Endothelial cell of umbilical vein (primary cell): ENCODE measurements around the gene PLEKHB2. TPM values are rescaled to one million over a fixed set of nuclear protein-coding genes. Genes with fewer than 3 reads are reported as not detected.

Source experiments
- BruUV-seq: library from RNA; stranded (reverse); fragments of 400-500 nt; replicated peaks from 2 replicates; lab custom pipeline; 2021; lab: Mats Ljungman, UMichigan
- CTCF ChIA-PET: fragments of 300-600, 350-600 bp; sonication (Branson Sonifier 250); formaldehyde crosslinking; loops from one replicate; lab custom pipeline; 2021; ENCODE audit warnings: antibody characterized with exemption, inconsistent platforms; lab: Charles Lee
- POLR2A ChIA-PET: fragments of 300-600, 350-600 bp; sonication (Branson Sonifier 250); formaldehyde crosslinking; loops from one replicate; lab custom pipeline; 2021; ENCODE audit warnings: antibody characterized with exemption, inconsistent platforms; lab: Charles Lee
- DNase-seq: peaks from one replicate; pipeline ENCODE4 v3.0.0-alpha.2; 2011; ENCODE audit warnings: low read depth, low spot score
- FAIRE-seq: peaks from 2 replicates; lab custom pipeline; 2011; peaks lifted over from hg19 to GRCh38; lab: Jason Lieb, UNC
- H2AFZ ChIP-seq: 2 replicates; pipeline ENCODE4 v1.6.0; 2012; ENCODE audit warnings: low read depth, low read length, control low read depth, inconsistent platforms
- H3K27ac ChIP-seq: 2 replicates; pipeline ENCODE4 v1.5.1; 2011; ENCODE audit warnings: low read depth, mild to moderate bottlenecking, control low read depth, low read length, moderate library complexity; ENCODE audit not compliant: insufficient read depth
- H3K27me3 ChIP-seq, 2 experiments: 2 replicates each; pipeline versions ENCODE4 v1.6.0 to v1.6.1; 2011; ENCODE audit warnings: low read length in 2 of 2, mixed read lengths in 1 of 2; ENCODE audit not compliant: control insufficient read depth in 2 of 2, insufficient read depth in 2 of 2
- H3K36me3 ChIP-seq, 2 experiments: 2 replicates in 1 of 2; 3 replicates in 1 of 2; pipeline ENCODE4 v1.5.1; 2011; ENCODE audit warnings: low read length in 2 of 2, mild to moderate bottlenecking in 1 of 2, moderate library complexity in 1 of 2; ENCODE audit not compliant: control insufficient read depth in 2 of 2, insufficient read depth in 2 of 2; ENCODE audit errors: extremely low read depth in 1 of 2
- H3K4me1 ChIP-seq: 3 replicates; pipeline ENCODE4 v1.5.1; 2011; ENCODE audit warnings: mild to moderate bottlenecking, low read length; ENCODE audit not compliant: control insufficient read depth, insufficient read depth; ENCODE audit errors: extremely low read depth
- H3K4me2 ChIP-seq: 2 replicates; pipeline ENCODE4 v1.6.1; 2011; ENCODE audit warnings: low read length, control low read depth, mixed read lengths; ENCODE audit not compliant: insufficient read depth
- H3K4me3 ChIP-seq, 3 experiments: fragments of 200-600 bp in 1 of 3; sonication (generic), shearing (Covaris generic) in 1 of 3; replicated peaks in 1 of 3; 2 replicates each; pipeline ENCODE4 v1.5.1; 2011 to 2016; ENCODE audit warnings: control low read depth in 3 of 3, low read length in 3 of 3, mild to moderate bottlenecking in 2 of 3, inconsistent platforms in 1 of 3, low read depth in 1 of 3, moderate library complexity in 1 of 3; ENCODE audit not compliant: insufficient read depth in 1 of 3
- H3K79me2 ChIP-seq: 2 replicates; pipeline ENCODE4 v1.6.0; 2012; ENCODE audit warnings: low read length, inconsistent platforms; ENCODE audit not compliant: control insufficient read depth, insufficient read depth
- H3K9ac ChIP-seq: replicated peaks from 2 replicates; pipeline ENCODE3; 2011; ENCODE audit warnings: low read length, control low read depth; ENCODE audit not compliant: insufficient read depth; ENCODE audit errors: extremely low read depth
- H3K9me1 ChIP-seq: replicated peaks from 3 replicates; pipeline ENCODE4 v1.6.0; 2011; ENCODE audit warnings: mild to moderate bottlenecking, low read length; ENCODE audit not compliant: control insufficient read depth, insufficient read depth; ENCODE audit errors: extremely low read depth
- H3K9me3 ChIP-seq: replicated peaks from 2 replicates; pipeline ENCODE4 v1.5.1; 2012; ENCODE audit warnings: low read length, inconsistent platforms; ENCODE audit not compliant: control insufficient read depth, insufficient read depth
- H4K20me1 ChIP-seq: replicated peaks from 2 replicates; pipeline ENCODE3; 2011; ENCODE audit warnings: mild to moderate bottlenecking, low read length; ENCODE audit not compliant: control insufficient read depth, insufficient read depth; ENCODE audit errors: extremely low read depth
- EZH2 ChIP-seq: IDR thresholded peaks from 2 replicates; pipeline ENCODE4 v1.6.1; 2012; ENCODE audit warnings: borderline replicate concordance, low read depth, mild to moderate bottlenecking, moderate library complexity, low read length, inconsistent platforms; ENCODE audit not compliant: severe bottlenecking
- GATA2 ChIP-seq: IDR thresholded peaks from 2 replicates; pipeline ENCODE4 v1.7.0; 2011; ENCODE audit warnings: low read depth, mild to moderate bottlenecking, moderate library complexity, mixed read lengths, low read length; ENCODE audit not compliant: insufficient read length, insufficient read depth
- JUN ChIP-seq: IDR thresholded peaks from 2 replicates; pipeline ENCODE4 v1.6.1; 2011; ENCODE audit warnings: borderline replicate concordance, low read depth; ENCODE audit not compliant: insufficient read length, insufficient read depth
- MYC ChIP-seq: IDR thresholded peaks from one replicate; pipeline ENCODE4 v1.6.1; 2011; ENCODE audit warnings: mild to moderate bottlenecking, low read depth, low read length
- POLR2A ChIP-seq: IDR thresholded peaks from 2 replicates; pipeline ENCODE4 v1.6.1; 2012; ENCODE audit warnings: low read depth, mild to moderate bottlenecking, control low read depth, low read length
- POLR2AphosphoS5 ChIP-seq: IDR thresholded peaks from 2 replicates; pipeline ENCODE4 v1.6.1; 2012; ENCODE audit warnings: low read depth, mild to moderate bottlenecking, control low read depth, low read length, moderate library complexity; ENCODE audit not compliant: insufficient read depth
- dilution Hi-C: fragments of 300-500 bp; cut with MboI; formaldehyde crosslinking; loops from one replicate; pipeline ENCODE4 v1.15.0; 2019; ENCODE audit warnings: low sequenced_read_pairs; ENCODE audit not compliant: extremely low pct_ligation_motif_present
- intact Hi-C: fragments of 100-400 bp; cut with micrococcal nuclease; formaldehyde crosslinking; loops from one replicate; pipeline ENCODE4 v1.10.0; 2022
- polyA plus RNA-seq, 4 experiments: library from polyadenylated mRNA; depleted of rRNA in 3 of 4; stranded (reverse) in 3 of 4; unstranded in 1 of 4; fragments of >200 nt; gene quantifications; 2 replicates each; pipeline versions ENCODE4 v1.2.1 to v1.2.3, GENCODE V29; 2011 to 2012; ENCODE audit warnings: missing spikeins in 1 of 4
- total RNA-seq: library from RNA; stranded (reverse); gene quantifications from 2 replicates; pipeline ENCODE4 v1.2.3, GENCODE V29; 2021
- TF ChIP-seq, protein P1 (sequence below), 2 donors: IDR thresholded peaks; 1 replicate in 1 of 2; 2 replicates in 1 of 2; pipeline ENCODE4 v1.5.1; 2011; ENCODE audit warnings: low read length in 2 of 2, mild to moderate bottlenecking in 2 of 2, moderate library complexity in 2 of 2, control low read depth in 1 of 2, inconsistent platforms in 1 of 2, low read depth in 1 of 2; ENCODE audit not compliant: insufficient read depth in 1 of 2; ENCODE audit errors: extremely low read depth in 1 of 2

Gene PLEKHB2
- total and polyA plus RNA-seq, 2 donors (not counting 3 experiments of a cell fraction or from before 2014, with no cell fraction given), result 56.5 to 56.8 TPM

DNA sequence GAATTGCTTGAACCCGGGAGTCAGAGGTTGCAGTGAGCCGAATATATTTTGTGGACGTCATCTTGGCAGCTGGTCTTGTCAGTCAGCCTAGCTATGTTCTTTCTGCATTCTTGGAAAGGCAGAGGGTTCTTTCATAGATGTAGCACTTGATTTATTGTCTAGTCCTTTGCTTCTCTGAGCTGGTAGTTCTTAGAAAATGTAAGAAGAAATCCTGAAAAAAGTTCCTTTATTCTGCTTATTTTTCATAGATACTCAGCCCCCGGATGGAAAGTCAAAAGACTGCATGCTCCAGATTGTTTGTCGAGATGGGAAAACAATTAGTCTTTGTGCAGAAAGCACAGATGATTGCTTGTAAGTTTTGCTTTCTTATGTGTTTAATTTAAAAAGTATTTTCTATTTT lies 21.3 kb downstream of the PLEKHB2 start:
- Histone ChIP-seq H3K9me3 (no peaks in the 10 kb centered on the region), H3K79me2 (peaks cover 23% of the 10 kb centered on the region), H3K9me1 (no peaks in the 10 kb centered on the region), H3K4me1 (no peaks in the 10 kb centered on the region), H3K4me2 (no peak overlapping the region), H3K27me3 (no peaks in the 10 kb centered on the region), H3K36me3 (peaks cover 6 to 38% of the 10 kb centered on the region in 2 experiments), H3K9ac (no peak overlapping the region), H3K27ac (no peak overlapping the region), H2AFZ (no peak overlapping the region), H4K20me1 (no peaks in the 10 kb centered on the region), H3K4me3 (no peak overlapping the region)
- intact Hi-C loops (no loop called here), dilution Hi-C loops (no loop called here)
- no TSS peak for BruUV-seq
- DNase-seq, result no peak
- no peak for FAIRE-seq
- ChIA-PET POLR2A (no interaction called here), CTCF (no interaction called here)
- no peak for TF ChIP-seq POLR2A
- no peak for TF ChIP-seq EZH2
- no peak for TF ChIP-seq JUN

DNA sequence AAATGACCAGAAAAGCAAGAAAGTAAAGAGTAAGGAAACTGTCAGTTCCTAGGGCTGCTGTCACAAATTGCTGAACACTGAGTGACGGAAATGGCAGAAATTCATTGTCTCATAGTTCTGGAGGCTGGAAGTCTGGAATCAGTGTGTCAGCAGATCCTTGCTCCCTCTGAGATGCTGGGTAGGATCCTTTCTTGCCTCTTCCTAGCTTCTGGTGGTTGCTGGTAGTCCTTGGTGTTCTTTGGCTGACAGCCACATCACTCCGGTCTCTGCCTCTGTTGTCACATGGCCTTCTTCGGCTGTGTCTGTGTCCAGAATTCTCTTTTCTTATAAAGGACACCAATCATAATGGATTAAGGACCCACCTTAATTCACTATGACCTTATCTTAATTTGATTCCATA lies 21.9 kb downstream of the PLEKHB2 start:
- intact Hi-C loops (no loop called here), dilution Hi-C loops (no loop called here)
- Histone ChIP-seq H3K27ac (no peak overlapping the region), H3K27me3 (no peaks in the 10 kb centered on the region), H2AFZ (no peak overlapping the region), H3K79me2 (peaks cover 20% of the 10 kb centered on the region), H3K9ac (no peak overlapping the region), H3K9me1 (no peaks in the 10 kb centered on the region), H3K4me1 (no peaks in the 10 kb centered on the region), H4K20me1 (no peaks in the 10 kb centered on the region), H3K4me3 (no peak overlapping the region), H3K4me2 (no peak overlapping the region), H3K36me3 (peaks cover 6 to 36% of the 10 kb centered on the region in 2 experiments), H3K9me3 (no peaks in the 10 kb centered on the region)
- FAIRE-seq (no peak), DNase-seq (no peak)
- CTCF ChIA-PET, result no interaction called here
- BruUV-seq, result no TSS peak
- TF ChIP-seq, protein P1, sequence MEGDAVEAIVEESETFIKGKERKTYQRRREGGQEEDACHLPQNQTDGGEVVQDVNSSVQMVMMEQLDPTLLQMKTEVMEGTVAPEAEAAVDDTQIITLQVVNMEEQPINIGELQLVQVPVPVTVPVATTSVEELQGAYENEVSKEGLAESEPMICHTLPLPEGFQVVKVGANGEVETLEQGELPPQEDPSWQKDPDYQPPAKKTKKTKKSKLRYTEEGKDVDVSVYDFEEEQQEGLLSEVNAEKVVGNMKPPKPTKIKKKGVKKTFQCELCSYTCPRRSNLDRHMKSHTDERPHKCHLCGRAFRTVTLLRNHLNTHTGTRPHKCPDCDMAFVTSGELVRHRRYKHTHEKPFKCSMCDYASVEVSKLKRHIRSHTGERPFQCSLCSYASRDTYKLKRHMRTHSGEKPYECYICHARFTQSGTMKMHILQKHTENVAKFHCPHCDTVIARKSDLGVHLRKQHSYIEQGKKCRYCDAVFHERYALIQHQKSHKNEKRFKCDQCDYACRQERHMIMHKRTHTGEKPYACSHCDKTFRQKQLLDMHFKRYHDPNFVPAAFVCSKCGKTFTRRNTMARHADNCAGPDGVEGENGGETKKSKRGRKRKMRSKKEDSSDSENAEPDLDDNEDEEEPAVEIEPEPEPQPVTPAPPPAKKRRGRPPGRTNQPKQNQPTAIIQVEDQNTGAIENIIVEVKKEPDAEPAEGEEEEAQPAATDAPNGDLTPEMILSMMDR (IDR thresholded peaks at IDR 0.05; ENCODE audit: extremely low read depth in 1 of 2, insufficient read depth in 1 of 2, low read depth in 1 of 2, low read length in 2 of 2), result no peak
- TF ChIP-seq POLR2AphosphoS5, result no peak
- no peak for TF ChIP-seq JUN
- TF ChIP-seq GATA2, result no peak
- no peak for TF ChIP-seq MYC
- no peak for TF ChIP-seq POLR2A
- POLR2A ChIA-PET, result no interaction called here
